Prostate gland (tissue), 2 donors: ENCODE data around the gene MGAT5.

ENCODE experiments used
- CTCF ChIP-seq, 4 experiments: fragments of 200-600 bp in 2 of 4; fragments of 450-650 bp in 2 of 4; sonication (generic) in 2 of 4; IDR thresholded peaks; 1 replicate in 3 of 4; 2 replicates in 1 of 4; pipeline ENCODE4 v1.5.1; 2016 to 2019; ENCODE audit warnings: antibody characterized with exemption in 4 of 4, mild to moderate bottlenecking in 2 of 4, moderate library complexity in 2 of 4
- POLR2A ChIP-seq: fragments of 450-650 bp; IDR thresholded peaks from one replicate; pipeline ENCODE4 v1.6.1; 2016; ENCODE audit warnings: antibody characterized with exemption, mild to moderate bottlenecking

- peak in 2 of 4 experiments; percentile 39 to 49 for TF ChIP-seq CTCF (IDR thresholded peaks at IDR 0.05)
- TF ChIP-seq POLR2A: no peak
These were observed 206.7 kb downstream of the MGAT5 start for GRCh38 chr2:134460583-134460998.
